22Rv1 (cell line): ENCODE data around the gene HSD17B11.

Experiments
- H3K27ac ChIP-seq: fragments of 450-650 bp; 2 replicates; pipeline ENCODE4 v1.5.1; 2017
- ZFX ChIP-seq: fragments of 450-650 bp; IDR thresholded peaks from 2 replicates; pipeline ENCODE4 v1.6.1; 2017; ENCODE audit warnings: antibody characterized with exemption, borderline replicate concordance
- TF ChIP-seq, protein P1 (sequence below): fragments of 450-650 bp; IDR thresholded peaks from 2 replicates; pipeline ENCODE4 v1.5.1; 2017; ENCODE audit warnings: mild to moderate bottlenecking

HSD17B11 gene

DNA sequence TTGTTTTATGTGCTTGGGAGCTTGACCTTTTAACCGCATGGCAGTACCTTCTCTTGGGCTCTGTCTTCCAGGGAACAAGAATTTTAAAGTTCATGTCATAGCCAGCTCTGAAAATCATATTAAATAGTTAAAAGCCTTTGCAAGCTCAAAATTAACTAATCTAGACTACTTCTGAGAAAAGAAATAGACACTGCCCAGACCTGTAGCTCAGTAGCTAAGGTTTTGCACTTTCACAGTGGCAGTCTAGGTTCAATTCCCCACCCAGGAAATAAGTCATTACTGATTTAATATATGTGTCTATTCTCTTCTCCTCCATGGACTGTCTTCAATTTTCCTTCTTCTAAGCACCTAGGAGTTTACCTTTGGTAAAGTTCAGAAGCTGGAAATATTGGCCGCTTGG lies 27.4 kb downstream of the HSD17B11 start:
- H3K27ac ChIP-seq = no peak overlapping the region
- no peak for TF ChIP-seq ZFX
- TF ChIP-seq, protein P1, sequence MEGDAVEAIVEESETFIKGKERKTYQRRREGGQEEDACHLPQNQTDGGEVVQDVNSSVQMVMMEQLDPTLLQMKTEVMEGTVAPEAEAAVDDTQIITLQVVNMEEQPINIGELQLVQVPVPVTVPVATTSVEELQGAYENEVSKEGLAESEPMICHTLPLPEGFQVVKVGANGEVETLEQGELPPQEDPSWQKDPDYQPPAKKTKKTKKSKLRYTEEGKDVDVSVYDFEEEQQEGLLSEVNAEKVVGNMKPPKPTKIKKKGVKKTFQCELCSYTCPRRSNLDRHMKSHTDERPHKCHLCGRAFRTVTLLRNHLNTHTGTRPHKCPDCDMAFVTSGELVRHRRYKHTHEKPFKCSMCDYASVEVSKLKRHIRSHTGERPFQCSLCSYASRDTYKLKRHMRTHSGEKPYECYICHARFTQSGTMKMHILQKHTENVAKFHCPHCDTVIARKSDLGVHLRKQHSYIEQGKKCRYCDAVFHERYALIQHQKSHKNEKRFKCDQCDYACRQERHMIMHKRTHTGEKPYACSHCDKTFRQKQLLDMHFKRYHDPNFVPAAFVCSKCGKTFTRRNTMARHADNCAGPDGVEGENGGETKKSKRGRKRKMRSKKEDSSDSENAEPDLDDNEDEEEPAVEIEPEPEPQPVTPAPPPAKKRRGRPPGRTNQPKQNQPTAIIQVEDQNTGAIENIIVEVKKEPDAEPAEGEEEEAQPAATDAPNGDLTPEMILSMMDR = no peak

DNA sequence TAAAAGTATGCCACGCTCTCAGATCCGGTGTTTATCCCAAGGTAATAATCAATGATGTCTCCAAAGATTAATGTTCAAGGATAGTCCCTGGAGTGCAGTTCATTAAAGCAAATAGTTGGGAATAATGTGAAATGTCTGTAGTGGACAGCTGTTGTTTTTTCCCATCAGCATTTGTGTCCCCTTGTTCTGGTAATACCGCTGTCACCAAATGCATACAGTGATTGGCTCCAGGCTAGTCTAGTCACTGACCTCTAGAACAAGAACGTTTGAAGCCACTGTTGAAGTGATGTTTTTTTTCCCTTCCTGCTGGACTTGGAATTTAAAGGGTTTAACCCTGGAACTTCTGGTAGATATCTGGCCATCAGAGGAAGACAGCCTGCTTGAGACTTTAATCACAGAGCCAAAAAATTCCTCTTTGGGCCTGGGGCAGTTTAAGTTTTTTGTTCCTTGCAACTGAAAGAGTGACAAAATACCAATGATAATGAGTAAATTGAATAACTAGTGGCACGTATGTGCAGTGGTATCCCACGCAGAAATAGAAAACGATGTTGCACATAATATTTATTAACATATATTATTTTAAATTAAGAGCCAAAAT lies 30.6 kb downstream of the HSD17B11 start:
- TF ChIP-seq ZFX = no peak
- TF ChIP-seq, protein P1 = no peak
- no peak overlapping the region for H3K27ac ChIP-seq

DNA sequence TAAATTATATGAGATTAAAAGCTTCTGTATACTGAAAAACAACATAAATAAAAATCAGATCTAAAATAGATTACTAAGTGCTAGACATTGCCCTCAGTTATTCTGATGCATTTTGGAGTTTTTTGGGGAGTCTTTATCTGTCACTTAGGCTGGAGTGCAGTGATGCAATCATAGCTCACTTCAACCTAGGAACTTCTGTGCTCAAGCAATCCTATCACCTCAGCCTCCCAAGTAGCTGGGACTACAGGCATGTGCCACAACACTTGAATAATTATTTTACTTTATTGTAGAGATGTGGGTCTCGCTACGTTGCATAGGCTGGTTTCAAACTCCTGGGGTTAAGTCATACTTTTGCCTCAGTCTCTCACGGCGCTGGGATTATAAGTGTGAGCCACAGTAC lies 31.7 kb downstream of the HSD17B11 start:
- TF ChIP-seq, protein P1 = no peak
- no peak for TF ChIP-seq ZFX
- no peak overlapping the region for H3K27ac ChIP-seq

DNA sequence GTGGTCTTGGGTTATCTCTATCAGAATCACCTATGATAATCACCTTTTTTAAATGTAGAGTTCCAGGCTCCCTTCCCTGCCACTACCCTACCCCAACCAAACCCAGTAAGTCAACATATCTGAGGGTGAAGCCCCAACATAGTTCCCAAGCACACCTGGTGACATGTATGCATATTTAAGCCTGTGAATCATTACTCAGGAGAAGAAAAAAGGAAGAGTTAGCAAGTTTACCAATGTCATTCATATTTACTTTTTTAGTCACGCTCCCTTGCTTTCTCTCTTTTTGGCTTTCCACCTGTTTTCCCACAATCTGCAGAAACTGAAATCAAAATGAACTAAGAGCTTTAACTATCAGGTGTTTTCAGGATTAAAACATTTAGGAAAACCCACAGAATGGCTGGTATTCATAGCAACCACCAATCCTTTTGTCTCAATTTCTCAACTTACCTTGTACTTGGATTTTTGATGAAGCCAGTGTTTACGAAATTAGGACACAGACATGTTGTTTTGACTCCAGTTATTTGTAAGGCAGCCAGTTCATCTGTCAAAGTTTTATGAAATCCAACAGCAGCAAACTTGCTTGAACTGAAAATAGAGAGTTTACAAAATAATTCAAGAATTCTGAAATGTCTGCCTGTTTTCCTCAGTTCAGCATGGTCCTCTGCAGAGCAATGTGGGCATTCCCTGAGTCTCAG lies 34.0 kb downstream of the HSD17B11 start:
- no peak overlapping the region; the same call in 1 of the 2 replicates for H3K27ac ChIP-seq
- TF ChIP-seq, protein P1 = no peak
- TF ChIP-seq ZFX = no peak

DNA sequence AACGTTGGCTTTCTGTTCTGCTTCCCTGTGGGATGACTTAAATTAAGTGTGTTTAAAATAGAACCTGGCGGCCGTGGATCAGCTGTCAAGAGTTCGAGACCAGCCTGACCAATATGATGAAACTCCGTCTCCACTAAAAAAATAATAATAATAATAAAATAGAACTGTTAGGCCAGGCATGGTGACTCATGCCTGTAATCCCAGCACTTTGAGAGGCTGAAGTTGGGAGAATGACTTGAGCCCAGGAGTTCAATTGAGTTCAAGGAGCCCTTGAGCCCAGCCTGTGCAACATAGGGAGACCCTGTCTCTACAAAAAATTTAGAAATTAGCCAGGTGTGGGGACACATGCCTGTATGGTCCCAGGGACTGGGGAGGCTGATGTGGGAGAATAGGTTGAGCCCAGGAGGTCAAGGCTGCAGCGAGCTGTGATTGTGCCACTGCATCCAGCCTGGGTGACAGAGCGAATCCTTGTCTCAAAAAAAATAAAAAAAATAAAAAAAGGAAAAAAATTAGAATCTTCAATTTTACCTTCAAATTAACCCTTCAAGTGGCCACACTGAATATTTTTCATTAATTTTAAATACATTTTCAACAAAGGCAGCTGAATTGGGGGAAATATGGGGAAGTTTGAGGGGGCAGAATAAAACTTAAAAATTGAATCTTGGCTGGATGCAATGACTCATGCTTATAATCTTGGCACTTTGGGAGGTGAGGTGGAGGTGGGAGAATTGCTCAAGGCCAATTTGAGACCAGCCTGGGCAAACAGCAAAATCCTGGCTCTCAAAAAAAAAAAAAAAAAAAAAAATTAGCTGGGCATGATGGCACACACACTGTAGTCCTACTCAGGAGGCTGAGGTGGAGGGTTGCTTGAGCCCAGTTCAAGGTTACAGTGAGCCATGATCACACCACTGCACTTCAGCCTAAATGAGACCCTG lies 36.6 kb downstream of the HSD17B11 start:
- TF ChIP-seq, protein P1 = no peak
- TF ChIP-seq ZFX = no peak
- H3K27ac ChIP-seq = no peak overlapping the region

DNA sequence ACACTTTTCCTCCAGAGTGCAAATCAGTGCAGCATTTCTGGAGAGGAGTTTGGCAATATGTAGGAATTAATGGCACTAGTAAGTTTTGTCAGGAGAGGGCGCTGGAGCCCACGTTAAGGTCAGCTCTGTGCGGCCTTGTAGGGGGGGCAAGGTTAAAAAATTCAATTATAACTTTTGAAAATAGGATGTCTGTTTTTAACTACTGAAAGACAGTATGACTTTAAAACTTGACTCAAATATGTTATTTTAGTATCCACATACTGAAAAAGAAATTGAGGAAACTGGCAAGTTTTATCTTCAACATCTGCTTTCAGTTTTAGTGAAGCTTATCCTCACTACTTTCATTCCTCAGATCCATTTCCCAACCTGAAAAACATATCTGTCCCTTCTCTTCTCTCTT lies 37.4 kb downstream of the HSD17B11 start:
- no peak overlapping the region for H3K27ac ChIP-seq
- no peak for TF ChIP-seq ZFX
- TF ChIP-seq, protein P1 = peak; percentile 49
